Muscle of leg (tissue), 9 donors: Measurements from ENCODE around the gene ZKSCAN8. TPM values are rescaled to one million over a fixed set of nuclear protein-coding genes. Genes with fewer than 3 reads are reported as not detected.

Source experiments
- polyA plus RNA-seq, 8 donors: library from polyadenylated mRNA; unstranded; fragments of 120-200 nt; gene quantifications; one replicate each; pipeline versions ENCODE4 v1.2.1 to v1.2.3, GENCODE V29; 2013; ENCODE audit warnings: inconsistent platforms in 1 of 8, low replicate concordance in 1 of 8; ENCODE audit not compliant: insufficient read length in 8 of 8, insufficient read depth in 1 of 8
- total RNA-seq: library from RNA; stranded (reverse); fragments of 120-200 nt; gene quantifications from one replicate; pipeline ENCODE4 v1.2.4, GENCODE V29; 2013

The ZKSCAN8 gene
- total and polyA plus RNA-seq, 9 donors: 17.1 to 24.4 (median 20.2) TPM

Other genes starting within 250 kb of the ZKSCAN8 start
- not detected for gene OR2B2, start 229.5 kb upstream of the ZKSCAN8 start, total RNA-seq
- gene OR2B2, start 229.5 kb upstream of the ZKSCAN8 start, polyA plus RNA-seq: not detected
- 0.09 TPM for gene OR2B6, start 184.6 kb upstream of the ZKSCAN8 start, total RNA-seq
- under 1 TPM in 2 of 8 donors, not detected in 6; 0.15 to 0.20 TPM for gene OR2B6, start 184.6 kb upstream of the ZKSCAN8 start, polyA plus RNA-seq
- 0.62 TPM for gene ZNF165, start 61.3 kb upstream of the ZKSCAN8 start, total RNA-seq
- under 1 TPM; 0.24 to 0.67 (median 0.52) TPM for gene ZNF165, start 61.3 kb upstream of the ZKSCAN8 start, polyA plus RNA-seq
- gene ZSCAN16, start 17.3 kb upstream of the ZKSCAN8 start, total RNA-seq: 4.8 TPM
- gene ZSCAN16, start 17.3 kb upstream of the ZKSCAN8 start, polyA plus RNA-seq: 1 to 10 TPM; 2.8 to 4.0 (median 3.6) TPM
- 20.4 TPM for gene ZSCAN9, start 83.4 kb downstream of the ZKSCAN8 start, total RNA-seq
- gene ZSCAN9, start 83.4 kb downstream of the ZKSCAN8 start, polyA plus RNA-seq: 10 to 100 TPM; 19.2 to 22.6 (median 19.9) TPM
- 7.0 TPM for gene ZKSCAN4, start 110.4 kb downstream of the ZKSCAN8 start, total RNA-seq
- 1 to 10 TPM; 4.8 to 6.2 (median 5.5) TPM for gene ZKSCAN4, start 110.4 kb downstream of the ZKSCAN8 start, polyA plus RNA-seq
- 0.71 TPM for gene NKAPL, start 117.4 kb downstream of the ZKSCAN8 start, total RNA-seq
- gene NKAPL, start 117.4 kb downstream of the ZKSCAN8 start, polyA plus RNA-seq: 1 to 10 TPM in 4 of 8 donors, under 1 TPM in 4; 0.64 to 1.4 (median 1.0) TPM
- gene ZSCAN26, start 125.3 kb downstream of the ZKSCAN8 start, total RNA-seq: 24.6 TPM
- gene ZSCAN26, start 125.3 kb downstream of the ZKSCAN8 start, polyA plus RNA-seq: 10 to 100 TPM; 15.4 to 22.0 (median 19.0) TPM
- gene PGBD1, start 139.7 kb downstream of the ZKSCAN8 start, total RNA-seq: 6.3 TPM
- 1 to 10 TPM; 5.9 to 7.4 (median 6.2) TPM for gene PGBD1, start 139.7 kb downstream of the ZKSCAN8 start, polyA plus RNA-seq
- 11.9 TPM for gene ZSCAN31, start 194.3 kb downstream of the ZKSCAN8 start, total RNA-seq
- gene ZSCAN31, start 194.3 kb downstream of the ZKSCAN8 start, polyA plus RNA-seq: 1 to 10 TPM; 5.7 to 9.3 (median 7.5) TPM
- 8.2 TPM for gene ZKSCAN3, start 208.1 kb downstream of the ZKSCAN8 start, total RNA-seq
- gene ZKSCAN3, start 208.1 kb downstream of the ZKSCAN8 start, polyA plus RNA-seq: 1 to 10 TPM; 5.0 to 7.0 (median 6.0) TPM